SK-N-SH (cell line): ENCODE results near the gene TUBB1. TPM values are rescaled to one million over a fixed set of nuclear protein-coding genes. Genes with fewer than 3 reads are reported as not detected.

Experiments
- CTCF ChIA-PET: fragments of 300-600, 350-600 bp; formaldehyde crosslinking; extraction: SDS; loops from one replicate; lab custom pipeline; 2021; lab: Yijun Ruan, JAX
- POLR2A ChIA-PET: fragments of 350-600 bp; sonication (Branson Sonifier 250); formaldehyde crosslinking; extraction: SDS; loops from one replicate; lab custom pipeline; 2020; ENCODE audit warnings: antibody characterized with exemption, inconsistent platforms; lab: Yijun Ruan, JAX
- DNase-seq: peaks from one replicate; pipeline ENCODE4 v3.0.0; 2012
- H2AFZ ChIP-seq: fragments of 200-600 bp; sonication (generic); 2 replicates; pipeline ENCODE4 v1.8.1; 2016; ENCODE audit warnings: antibody characterized with exemption, mild to moderate bottlenecking, low read depth
- H3F3A ChIP-seq: fragments of 200-600 bp; sonication (generic); replicated peaks from 2 replicates; pipeline ENCODE3; 2016; ENCODE audit warnings: antibody characterized with exemption, mild to moderate bottlenecking; ENCODE audit not compliant: insufficient read depth
- H3K27ac ChIP-seq, 2 experiments: fragments of 200-500 bp in 1 of 2; fragments of 200-600 bp in 1 of 2; sonication (Bioruptor generic) in 1 of 2; sonication (generic), shearing (Covaris generic) in 1 of 2; 2 replicates each; pipeline versions ENCODE4 v1.5.1 to v1.6.1; 2014 to 2016; ENCODE audit warnings: low read depth in 2 of 2, inconsistent platforms in 1 of 2, low read length in 1 of 2, mild to moderate bottlenecking in 1 of 2, mixed read lengths in 1 of 2
- H3K27me3 ChIP-seq: fragments of 200-600 bp; sonication (generic), shearing (Covaris generic); 2 replicates; pipeline ENCODE4 v1.6.1; 2016; ENCODE audit warnings: mixed run types; ENCODE audit not compliant: insufficient read depth
- H3K36me3 ChIP-seq, 2 experiments: fragments of 200-500 bp in 1 of 2; fragments of 200-600 bp in 1 of 2; sonication (Bioruptor generic) in 1 of 2; sonication (generic) in 1 of 2; replicated peaks in 1 of 2; 2 replicates each; pipeline versions ENCODE3 to v1.5.1; 2014 to 2016; ENCODE audit warnings: low read length in 1 of 2, mild to moderate bottlenecking in 1 of 2; ENCODE audit not compliant: insufficient read depth in 2 of 2, control insufficient read depth in 1 of 2
- H3K4me1 ChIP-seq, 2 experiments: fragments of 200-500 bp in 1 of 2; fragments of 200-600 bp in 1 of 2; sonication (Bioruptor generic) in 1 of 2; sonication (generic), shearing (Covaris generic) in 1 of 2; 2 replicates each; pipeline versions ENCODE4 v1.5.1 to v1.6.1; 2014 to 2016; ENCODE audit warnings: low read depth in 1 of 2, low read length in 1 of 2, mixed run types in 1 of 2; ENCODE audit not compliant: insufficient read depth in 2 of 2, control insufficient read depth in 1 of 2
- H3K4me2 ChIP-seq: fragments of 200-600 bp; sonication (generic), shearing (Covaris generic); 2 replicates; pipeline ENCODE4 v1.6.1; 2017; ENCODE audit warnings: mixed run types
- H3K4me3 ChIP-seq, 2 experiments: fragments of 200-500 bp in 1 of 2; fragments of 200-600 bp in 1 of 2; sonication (Bioruptor generic) in 1 of 2; sonication (generic), shearing (Covaris generic) in 1 of 2; 2 replicates each; pipeline versions ENCODE4 v1.5.1 to v1.8.1; 2014 to 2016; ENCODE audit warnings: low read depth in 2 of 2, inconsistent platforms in 1 of 2, low read length in 1 of 2, mild to moderate bottlenecking in 1 of 2, mixed read lengths in 1 of 2, moderate library complexity in 1 of 2
- H3K79me2 ChIP-seq: fragments of 200-600 bp; sonication (generic); 2 replicates; pipeline ENCODE4 v1.8.1; 2017; ENCODE audit warnings: mild to moderate bottlenecking; ENCODE audit not compliant: insufficient read depth
- H3K9ac ChIP-seq: fragments of 200-600 bp; sonication (generic); 2 replicates; pipeline ENCODE4 v1.6.1; 2017; ENCODE audit warnings: mixed run types
- H3K9me2 ChIP-seq: fragments of 200-600 bp; sonication (generic); 2 replicates; pipeline ENCODE4 v1.6.1; 2017; ENCODE audit warnings: mixed run types
- H3K9me3 ChIP-seq: fragments of 200-600 bp; sonication (generic); 2 replicates; pipeline ENCODE4 v1.6.1; 2017; ENCODE audit warnings: mixed run types, mild to moderate bottlenecking, moderate library complexity
- H4K20me1 ChIP-seq: fragments of 200-600 bp; sonication (generic); 2 replicates; pipeline ENCODE4 v1.6.1; 2017; ENCODE audit warnings: mild to moderate bottlenecking, mixed run types; ENCODE audit not compliant: insufficient read depth
- FOSL2 ChIP-seq: IDR thresholded peaks from 2 replicates; pipeline ENCODE4 v1.4.0; 2012; ENCODE audit warnings: low read depth, mild to moderate bottlenecking, moderate library complexity, borderline replicate concordance
- FOXJ3 ChIP-seq: sonication (generic); formaldehyde crosslinking; IDR thresholded peaks from 2 replicates; pipeline ENCODE4 v1.5.1; 2020; ENCODE audit warnings: mild to moderate bottlenecking, missing genetic modification reagents
- FOXM1 ChIP-seq: IDR thresholded peaks from 2 replicates; pipeline ENCODE4 v1.4.0; 2012; ENCODE audit warnings: low read depth, mild to moderate bottlenecking
- GABPA ChIP-seq: IDR thresholded peaks from 2 replicates; pipeline ENCODE4 v1.4.0; 2012; ENCODE audit warnings: low read depth, mild to moderate bottlenecking
- GATA2 ChIP-seq: sonication (generic); formaldehyde crosslinking; IDR thresholded peaks from 2 replicates; pipeline ENCODE4 v1.5.0; 2020; ENCODE audit warnings: mild to moderate bottlenecking, missing genetic modification reagents
- IRF3 ChIP-seq: fragments of 150-350 bp; IDR thresholded peaks from 2 replicates; pipeline ENCODE4 v1.6.1; 2016; ENCODE audit warnings: mild to moderate bottlenecking, low read depth, low read length
- MAX ChIP-seq: IDR thresholded peaks from 2 replicates; pipeline ENCODE4 v1.4.0; 2012; ENCODE audit warnings: low read depth
- MXI1 ChIP-seq: IDR thresholded peaks from 2 replicates; pipeline ENCODE4 v1.6.1; 2012; ENCODE audit warnings: mild to moderate bottlenecking, low read depth, low read length, improper control_type of control experiment
- NFIC ChIP-seq: IDR thresholded peaks from 2 replicates; pipeline ENCODE4 v1.4.0; 2012; ENCODE audit warnings: borderline replicate concordance
- NRF1 ChIP-seq: IDR thresholded peaks from 2 replicates; pipeline ENCODE4 v1.6.1; 2012; ENCODE audit warnings: low read depth, mild to moderate bottlenecking, low read length
- PBX3 ChIP-seq: IDR thresholded peaks from 2 replicates; pipeline ENCODE4; 2012
- POLR2AphosphoS5 ChIP-seq: IDR thresholded peaks from 2 replicates; pipeline ENCODE4 v1.6.1; 2012; ENCODE audit warnings: low read depth, low read length
- TCF12 ChIP-seq: IDR thresholded peaks from 2 replicates; pipeline ENCODE4 v1.4.0; 2012
- TEAD4 ChIP-seq: IDR thresholded peaks from 2 replicates; pipeline ENCODE4 v1.4.0; 2012; ENCODE audit warnings: mild to moderate bottlenecking, borderline replicate concordance; ENCODE audit not compliant: insufficient read depth
- WGBS: methylation state at CpG from one replicate; pipeline ENCODE4 v1.1.6; 2017; ENCODE audit warnings: low lambda C conversion rate; 5-methylcytosine and 5-hydroxymethylcytosine counted together
- polyA plus RNA-seq, 3 experiments: library from polyadenylated mRNA; depleted of rRNA; stranded (reverse); fragments of >200 nt; gene quantifications; 2 replicates each; pipeline ENCODE4 v1.2.3, GENCODE V29; 2012

The TUBB1 gene
- polyA plus RNA-seq, 1 of the 3 experiments (the other 2 are of a cell fraction), result not detected

- no peaks in the 10 kb centered on the region for H3K9me2 ChIP-seq
- no peaks in the 10 kb centered on the region for H3K4me1 ChIP-seq
- ChIA-PET CTCF (interaction anchor here (1.5 kb wide), 1 partner anchor 13 kb away, joined by 5 read pairs; no protein-coding TSS in a partner anchor), POLR2A (interaction anchor here (0.6 kb wide), 1 partner anchor 18 kb away, joined by 4 read pairs; no protein-coding TSS in a partner anchor)
- no peaks in the 10 kb centered on the region for H3K9me3 ChIP-seq
- H3K4me2 ChIP-seq, result no peak overlapping the region
- no peaks in the 10 kb centered on the region for H3K27me3 ChIP-seq
- 88% methylated on average over 12 of the region's 12 CpGs for WGBS
- no peak overlapping the region for H3K9ac ChIP-seq
- DNase-seq, result no peak
- no peak for TF ChIP-seq POLR2AphosphoS5
- no peak overlapping the region for H3K4me3 ChIP-seq
- no peak overlapping the region for H3K27ac ChIP-seq
- H4K20me1 ChIP-seq, result no peaks in the 10 kb centered on the region
- H3K79me2 ChIP-seq, result no peaks in the 10 kb centered on the region
- peaks cover 26 to 40% of the 10 kb centered on the region in 2 experiments for H3K36me3 ChIP-seq
- H3F3A ChIP-seq, result no peaks in the 10 kb centered on the region
- H2AFZ ChIP-seq, result no peak overlapping the region
These were observed 23.0 kb upstream of the TUBB1 start for GRCh38 chr20:58996226-58996611.

GRCh38 chr20:58997141-58997770, 22.0 kb upstream of the TUBB1 start:
- no peaks in the 10 kb centered on the region for H3K9me2 ChIP-seq
- no peak overlapping the region for H3K27ac ChIP-seq
- POLR2A ChIA-PET, result interaction anchor here (0.6 kb wide), 1 partner anchor 19 kb away, joined by 4 read pairs; no protein-coding TSS in a partner anchor
- WGBS, result 95% methylated on average over 23 of the region's 24 CpGs
- no peaks in the 10 kb centered on the region for H3K9me3 ChIP-seq
- H2AFZ ChIP-seq, result no peak overlapping the region
- H3K4me3 ChIP-seq, result no peak overlapping the region
- CTCF ChIA-PET, result no interaction called here
- peaks cover 0 to 3% of the 10 kb centered on the region in 2 experiments; a peak in 1 of 4 replicates for H3K4me1 ChIP-seq
- no peaks in the 10 kb centered on the region for H3K27me3 ChIP-seq
- H4K20me1 ChIP-seq, result no peaks in the 10 kb centered on the region
- no peak overlapping the region for H3K9ac ChIP-seq
- no peak for DNase-seq
- H3K79me2 ChIP-seq, result no peaks in the 10 kb centered on the region
- H3K36me3 ChIP-seq, result peaks cover 17 to 30% of the 10 kb centered on the region in 2 experiments
- no peaks in the 10 kb centered on the region for H3F3A ChIP-seq
- TF ChIP-seq FOXJ3 (CRISPR knock-in tag) (no peak), FOXM1 (no peak), NFIC (no peak), TEAD4 (no peak), NRF1 (no peak), TCF12 (no peak), MXI1 (no peak), GABPA (no peak)
- H3K4me2 ChIP-seq, result no peak overlapping the region

GRCh38 chr20:58998656-58999055, 20.6 kb upstream of the TUBB1 start:
- Histone ChIP-seq H3F3A (no peaks in the 10 kb centered on the region), H3K9me2 (no peaks in the 10 kb centered on the region), H3K9me3 (no peaks in the 10 kb centered on the region), H3K27ac (no peak overlapping the region), H3K4me3 (no peak overlapping the region), H3K9ac (no peak overlapping the region), H4K20me1 (no peaks in the 10 kb centered on the region), H3K79me2 (no peaks in the 10 kb centered on the region), H3K36me3 (peaks cover 7 to 19% of the 10 kb centered on the region in 2 experiments), H2AFZ (no peak overlapping the region), H3K4me2 (no peak overlapping the region), H3K27me3 (no peaks in the 10 kb centered on the region), H3K4me1 (peaks cover 0 to 3% of the 10 kb centered on the region in 2 experiments; a peak in 1 of 4 replicates)
- WGBS, result 94% methylated on average over 11 of the region's 11 CpGs
- TF ChIP-seq FOXJ3 (CRISPR knock-in tag) (no peak), PBX3 (no peak), IRF3 (no peak), FOSL2 (no peak), MAX (no peak), GATA2 (CRISPR knock-in tag) (no peak)
- POLR2A ChIA-PET, result interaction anchor here (1.2 to 1.9 kb wide), 2 partner anchors 9 to 11 kb away, joined by 4 to 6 read pairs; no protein-coding TSS in a partner anchor
- CTCF ChIA-PET, result interaction anchor here (1.1 kb wide), 1 partner anchor 405 kb away, joined by 3 read pairs; no protein-coding TSS in a partner anchor
- no peak for DNase-seq
